CD4-positive, alpha-beta T cell treated with Interleukin-15 for 4 hours (primary cell): ENCODE measurements around the gene PREX1.

Source experiments
- DNase-seq: peaks from one replicate; pipeline ENCODE4 v3.0.0-alpha.2; 2020; ENCODE audit warnings: low spot score

The PREX1 gene

DNA sequence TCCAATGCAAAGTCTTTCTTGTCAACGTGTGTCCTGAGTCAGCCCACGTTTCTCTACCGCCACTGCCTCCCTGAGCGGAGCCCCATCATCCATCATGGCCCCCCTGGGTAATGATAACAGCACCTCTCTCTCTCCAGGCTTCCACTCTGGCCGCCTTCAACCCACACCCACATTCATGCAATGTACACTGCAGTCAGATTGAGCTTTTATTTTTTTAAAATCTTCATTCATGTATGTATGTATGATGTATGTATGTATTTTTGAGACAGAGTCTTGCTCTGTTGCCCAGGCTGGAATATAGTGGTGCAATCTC is 245.2 kb downstream of the PREX1 start:
- DNase-seq: no peak

DNA sequence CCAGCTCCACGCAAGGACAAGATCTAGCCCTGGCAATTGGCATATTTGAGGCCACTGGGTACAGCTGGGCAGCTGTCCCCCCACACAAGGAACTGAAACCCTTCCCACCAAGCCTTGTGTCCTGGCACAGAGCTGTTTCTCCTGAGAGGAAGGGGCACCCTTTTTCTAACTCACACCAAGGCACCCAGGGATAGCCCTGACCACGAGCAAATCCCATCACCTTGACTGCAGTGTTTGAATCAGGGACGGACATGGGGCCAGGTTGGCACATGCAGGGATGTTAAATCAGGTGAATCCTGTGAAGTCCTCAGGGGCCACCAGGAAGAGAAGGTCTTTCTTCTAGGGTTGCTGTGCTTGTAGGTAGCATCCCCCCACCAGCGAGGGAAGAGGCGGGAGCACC is 246.6 kb downstream of the PREX1 start:
- no peak for DNase-seq

DNA sequence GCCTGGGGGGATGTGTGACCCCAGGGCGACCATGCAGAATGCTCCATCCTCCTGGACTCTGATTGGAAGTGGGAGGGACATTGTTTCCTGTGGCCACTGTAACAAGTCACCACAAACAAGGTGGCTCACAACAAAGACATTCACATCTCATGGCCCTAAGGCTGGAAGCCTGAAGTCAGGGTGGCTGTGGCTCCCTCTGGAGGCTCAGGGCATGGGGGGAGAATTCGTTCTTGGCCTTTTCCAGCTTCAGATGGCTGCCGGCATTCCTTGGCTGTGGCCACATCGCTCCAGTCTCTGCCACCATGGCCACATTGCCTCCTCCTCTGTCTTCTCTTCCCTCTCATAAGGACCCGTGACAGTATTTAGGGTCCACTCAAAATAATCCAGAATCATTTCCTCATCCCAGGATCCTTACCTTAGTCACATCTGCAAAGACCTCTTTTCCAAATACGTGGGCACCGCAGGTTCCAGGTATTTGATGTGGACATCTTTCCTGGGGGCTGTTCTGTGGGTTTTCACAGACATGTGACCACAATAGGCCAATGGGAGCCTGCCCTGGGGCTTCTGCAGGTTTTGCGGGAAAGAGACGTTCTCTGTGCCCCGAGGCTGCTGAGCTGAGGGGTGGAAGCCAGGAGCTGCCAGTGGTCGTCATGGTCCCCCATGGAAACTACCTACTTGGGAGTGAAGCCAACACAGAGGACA is 249.3 kb downstream of the PREX1 start:
- DNase-seq: no peak

DNA sequence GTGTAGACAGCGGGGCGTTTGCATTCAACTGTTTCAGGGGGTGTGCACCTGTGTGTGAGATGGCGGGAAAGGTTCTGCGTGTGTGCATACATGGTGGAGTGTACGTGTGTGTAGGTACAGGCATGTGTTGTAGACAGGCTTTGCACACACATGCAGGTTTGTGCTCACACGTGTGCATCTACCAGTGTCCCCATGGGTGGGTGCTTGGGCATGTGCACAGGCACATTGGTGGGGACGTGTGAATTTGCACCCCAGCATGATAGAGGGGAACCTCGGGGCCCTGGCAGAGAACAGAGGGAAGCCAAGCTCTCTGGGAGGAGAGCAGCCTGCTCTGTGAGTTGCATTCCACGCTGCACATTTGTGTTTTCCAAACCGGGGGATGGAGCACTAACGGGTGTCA is 250.2 kb downstream of the PREX1 start:
- no peak for DNase-seq

DNA sequence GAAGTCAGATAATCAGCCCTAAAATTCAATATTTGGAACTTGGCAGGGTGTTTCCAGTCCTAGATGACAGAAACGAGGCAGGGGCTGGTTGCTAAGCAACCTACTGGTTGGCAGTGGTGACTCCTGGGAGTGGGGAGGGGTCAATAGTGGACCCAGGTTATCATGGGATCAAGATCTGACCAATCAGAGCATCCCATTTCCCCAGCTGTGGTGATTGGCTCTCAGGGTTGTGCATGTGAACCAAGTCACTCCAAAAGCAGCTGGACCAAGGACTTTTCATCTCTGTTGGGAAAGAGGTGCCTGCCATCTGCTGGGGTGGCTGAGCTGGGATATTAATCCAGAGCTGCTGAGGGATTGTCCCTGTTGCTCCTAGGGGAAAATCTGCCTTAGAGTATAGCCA is 253.4 kb downstream of the PREX1 start:
- no peak for DNase-seq
